Globus pallidus (tissue), 1 donor: Measurements from ENCODE around the gene BANP.
"Not testable (repeated sequence)": the region's sequence is repeated elsewhere in the genome, so short reads cannot be mapped to it uniquely, and the experiment has no call there.

Experiments
- DNase-seq: peaks from one replicate; pipeline ENCODE4 v3.0.0-alpha.2; 2015; ENCODE audit warnings: low spot score

Gene BANP

DNA sequence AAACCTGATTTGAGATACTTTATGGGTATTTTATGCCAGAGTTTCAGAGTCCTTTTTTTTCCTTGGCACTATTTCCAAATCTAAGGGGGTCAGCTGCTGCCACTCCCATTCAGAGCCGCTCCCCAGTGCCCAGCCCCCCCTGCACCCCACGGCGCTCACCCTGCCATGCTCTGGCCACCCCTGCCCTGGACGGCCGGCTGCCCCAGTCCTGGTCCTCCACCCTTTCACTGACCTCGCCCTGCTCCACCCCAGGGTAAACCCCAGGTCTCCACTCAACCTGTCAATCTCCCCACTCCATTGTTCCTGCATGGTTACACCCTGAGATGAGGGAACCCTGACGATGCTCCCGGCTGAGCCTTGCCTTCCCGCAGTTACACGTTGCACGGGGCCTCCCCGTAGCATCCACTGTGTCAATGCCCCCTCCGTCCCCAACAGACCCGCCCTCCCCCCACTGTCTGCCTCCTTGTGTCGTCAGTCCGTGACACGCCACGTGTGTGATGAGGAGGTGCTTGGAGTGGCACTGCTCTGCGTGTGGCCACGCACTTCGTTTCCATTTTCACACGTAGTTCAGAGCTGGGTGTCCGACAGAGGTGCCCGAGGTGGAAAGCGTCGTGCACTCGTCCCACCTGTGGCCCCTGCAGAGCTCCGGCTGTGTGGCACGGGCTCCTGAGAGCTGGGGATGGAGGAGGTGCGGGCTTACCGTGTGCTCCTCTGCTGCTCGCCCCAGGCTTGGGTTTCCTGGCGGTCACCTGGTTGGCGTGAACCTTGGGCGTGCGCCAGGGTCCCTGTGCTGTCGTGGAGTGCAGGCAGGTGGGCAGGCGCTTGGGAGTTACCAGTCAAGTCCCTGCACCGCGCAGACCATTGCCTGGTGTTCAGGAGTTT lies 116.5 kb downstream of the BANP start:
- no peak for DNase-seq

DNA sequence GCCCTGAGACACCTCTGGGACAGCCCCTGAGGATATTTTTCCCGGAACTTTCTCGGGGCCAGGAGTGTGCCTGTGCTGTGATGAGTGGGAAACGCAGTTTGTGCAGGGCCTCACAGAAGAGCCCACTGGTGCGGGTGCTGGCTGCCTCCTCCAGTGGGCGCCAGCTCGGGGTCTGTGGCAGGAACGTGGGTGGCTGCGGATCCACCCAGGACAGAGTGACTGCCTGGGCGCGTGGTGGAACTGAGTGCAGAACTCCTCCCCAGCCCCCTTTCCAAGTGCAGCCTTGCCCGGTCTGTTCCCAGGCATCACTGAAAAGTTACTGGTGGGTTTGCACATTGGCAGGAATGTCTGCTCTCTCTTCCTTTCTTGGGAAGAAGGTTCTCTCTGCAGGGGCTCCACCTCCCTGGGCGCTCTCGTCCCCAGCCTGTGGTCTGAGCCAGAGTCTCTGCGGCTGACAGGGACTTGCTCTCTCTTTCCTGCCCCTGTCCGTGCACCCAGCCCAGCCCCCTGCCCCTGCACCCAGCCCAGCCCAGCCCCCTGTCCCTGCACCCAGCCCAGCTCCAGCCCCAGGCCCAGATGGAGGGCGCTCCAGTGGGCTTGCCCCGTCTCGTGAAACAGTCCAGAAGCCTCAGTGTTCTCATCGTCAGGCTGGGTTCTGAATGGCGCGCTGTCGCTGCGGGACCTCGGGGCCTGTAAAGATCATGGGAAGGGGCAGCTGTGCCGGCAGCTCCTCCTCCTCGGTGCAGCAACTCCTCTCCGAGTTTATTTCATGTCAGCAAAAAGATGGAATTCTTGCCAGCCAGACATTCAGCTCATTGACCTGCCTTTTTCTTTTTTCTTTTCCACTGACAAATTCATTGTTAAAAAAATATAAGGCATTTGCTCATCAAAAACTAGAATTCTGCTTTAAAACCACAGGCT lies 117.5 kb downstream of the BANP start:
- DNase-seq = no peak

DNA sequence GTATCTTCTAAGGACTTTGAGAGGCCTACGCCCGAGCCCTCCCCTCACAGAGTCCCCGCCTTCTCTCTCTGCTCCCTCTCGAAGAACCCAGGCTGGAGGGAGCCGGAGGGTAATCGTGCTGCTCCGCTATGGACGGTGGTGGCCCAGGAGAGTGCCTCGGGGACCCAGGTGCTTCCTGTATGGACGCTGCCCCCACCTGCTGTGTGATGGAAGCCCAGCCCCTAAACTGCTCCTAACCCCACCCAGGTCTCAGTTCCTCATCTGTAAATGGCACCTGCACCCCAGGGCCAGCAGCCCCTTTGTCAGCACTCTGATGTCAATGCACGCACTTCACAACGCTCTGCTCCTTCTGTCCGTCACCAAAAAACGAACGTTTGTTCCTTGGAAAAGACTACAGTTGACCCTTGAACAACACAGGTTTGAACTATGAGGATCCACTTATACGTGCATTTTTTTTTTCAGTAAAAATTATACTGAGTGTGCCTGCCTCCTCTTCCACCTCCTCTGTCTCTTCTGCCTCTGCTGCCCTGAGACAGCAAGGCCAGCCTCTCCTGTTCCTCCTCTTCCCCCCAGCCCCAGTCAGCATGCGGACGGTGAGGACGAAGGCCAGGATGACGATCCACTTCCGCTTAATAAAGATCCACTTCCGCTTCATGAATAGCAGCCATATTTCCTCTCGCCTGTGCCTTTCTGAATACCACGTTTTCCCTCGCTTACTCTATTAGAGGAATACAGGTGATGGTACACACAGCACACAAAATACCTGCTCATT lies 118.3 kb downstream of the BANP start:
- DNase-seq = no peak

DNA sequence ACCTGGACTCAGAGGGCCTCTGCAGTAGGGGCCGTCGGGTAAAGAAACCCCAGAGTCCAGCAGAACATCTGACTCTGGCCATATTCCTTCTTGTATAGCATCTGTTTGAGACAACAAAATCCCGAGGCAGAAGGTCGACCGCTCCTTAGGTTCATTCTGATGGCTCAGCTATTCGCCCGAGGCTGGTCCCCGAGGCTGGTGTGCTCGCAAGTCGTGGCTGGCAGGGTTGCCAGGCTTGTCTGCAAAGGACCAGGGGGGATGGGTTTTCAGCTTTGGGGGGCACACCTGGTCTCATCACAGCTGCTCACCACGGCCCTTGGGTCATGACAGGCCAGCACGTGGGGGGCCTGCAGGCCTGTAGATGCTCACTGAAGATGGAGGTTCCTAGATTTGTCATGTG lies 119.1 kb downstream of the BANP start:
- no peak for DNase-seq

DNA sequence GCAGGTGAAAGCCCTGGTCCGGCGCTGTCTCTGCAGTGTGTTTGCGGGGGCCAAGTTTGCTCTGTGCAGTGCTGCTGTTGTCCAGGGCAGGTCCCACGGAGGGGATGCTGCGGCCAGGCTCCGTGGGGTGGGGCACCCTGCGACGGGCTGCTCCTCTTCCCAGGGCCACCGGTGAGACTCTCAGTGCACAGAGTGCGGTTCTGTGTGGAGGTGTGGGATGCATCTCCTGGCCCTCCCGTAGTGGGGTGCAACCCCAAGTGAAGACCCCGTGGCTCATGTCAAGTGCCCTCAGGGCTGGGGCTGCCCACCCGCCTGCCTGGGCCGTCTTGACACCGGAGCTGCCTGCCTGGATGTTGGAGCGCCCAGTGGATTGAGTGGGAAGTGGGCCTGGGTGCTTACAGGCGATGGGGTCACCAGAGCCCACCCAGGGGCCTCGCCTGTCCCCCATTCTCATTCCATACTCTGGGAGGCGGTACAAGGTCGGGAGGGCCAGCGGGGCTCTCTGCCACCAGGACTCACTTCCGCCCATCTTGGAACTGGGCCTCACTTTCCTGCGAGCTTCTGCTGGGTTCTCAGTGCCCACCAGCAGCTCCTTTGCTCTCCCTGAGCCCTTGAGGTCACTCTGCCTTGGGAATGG lies 119.9 kb downstream of the BANP start:
- DNase-seq = no peak

DNA sequence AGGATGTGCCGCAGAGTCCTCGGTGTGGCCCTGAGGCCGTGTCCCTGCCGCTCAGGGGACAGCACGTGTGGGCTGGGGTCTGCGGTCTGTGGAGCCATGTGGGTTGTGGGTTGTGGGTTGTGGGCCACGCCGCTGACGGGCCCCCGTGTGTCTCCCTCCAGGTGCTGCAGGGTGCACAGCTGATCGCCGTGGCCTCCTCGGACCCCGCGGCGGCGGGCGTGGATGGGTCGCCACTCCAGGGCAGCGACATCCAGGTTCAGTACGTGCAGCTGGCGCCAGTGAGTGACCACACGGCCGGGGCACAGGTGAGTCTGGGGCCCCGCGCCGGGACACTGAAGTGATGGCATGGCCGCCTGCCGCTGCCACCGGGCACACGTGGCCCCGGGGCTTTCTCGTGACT lies 120.7 kb downstream of the BANP start:
- no peak for DNase-seq

DNA sequence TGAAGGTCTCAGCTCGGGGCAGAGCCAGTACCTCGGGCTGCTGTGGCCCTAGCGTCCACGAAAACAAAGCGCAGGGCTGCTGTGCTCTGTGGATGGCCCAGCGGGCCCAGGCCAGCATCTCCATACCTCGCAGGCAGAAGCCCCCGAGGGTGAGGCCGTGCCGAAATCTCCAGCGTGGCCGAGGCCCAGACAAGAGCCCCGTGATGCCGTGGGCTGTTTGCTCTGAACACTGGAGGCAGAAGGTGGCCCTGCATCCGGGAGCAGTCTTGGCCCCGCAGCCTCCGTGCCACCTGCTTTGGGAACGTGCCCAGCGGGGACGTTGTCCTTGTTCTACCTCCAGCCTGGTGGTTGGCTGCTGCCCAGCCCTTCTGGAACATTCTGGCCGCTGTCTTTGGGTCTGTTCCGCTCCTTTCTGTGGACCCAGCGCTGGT lies 121.4 kb downstream of the BANP start:
- DNase-seq = no peak

DNA sequence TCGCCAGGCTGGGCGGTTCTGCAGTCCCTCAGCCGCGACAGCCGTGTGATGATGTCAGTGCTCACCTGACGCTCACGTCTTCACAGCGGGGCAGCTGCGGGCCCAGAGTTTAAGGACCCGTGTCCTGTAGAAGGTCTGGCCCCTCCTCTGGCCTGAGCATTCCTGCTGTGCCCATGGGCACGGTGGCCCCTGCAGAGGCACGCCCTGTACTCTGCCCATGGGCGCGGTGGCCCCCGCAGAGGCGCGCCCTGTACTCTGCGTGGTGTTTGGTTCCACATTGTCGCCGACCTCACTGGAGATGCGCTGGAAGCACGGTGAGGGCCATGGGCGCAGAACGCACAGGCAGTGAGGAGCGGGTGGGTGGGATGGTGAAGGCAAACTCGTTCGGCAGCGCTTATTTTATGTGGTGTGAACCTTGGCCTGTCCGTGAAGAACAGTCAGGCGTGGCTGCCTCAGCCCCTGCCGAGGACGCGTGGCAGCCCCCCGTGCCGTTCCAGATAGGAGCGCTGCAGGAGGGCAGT lies 122.0 kb downstream of the BANP start:
- no peak for DNase-seq

DNA sequence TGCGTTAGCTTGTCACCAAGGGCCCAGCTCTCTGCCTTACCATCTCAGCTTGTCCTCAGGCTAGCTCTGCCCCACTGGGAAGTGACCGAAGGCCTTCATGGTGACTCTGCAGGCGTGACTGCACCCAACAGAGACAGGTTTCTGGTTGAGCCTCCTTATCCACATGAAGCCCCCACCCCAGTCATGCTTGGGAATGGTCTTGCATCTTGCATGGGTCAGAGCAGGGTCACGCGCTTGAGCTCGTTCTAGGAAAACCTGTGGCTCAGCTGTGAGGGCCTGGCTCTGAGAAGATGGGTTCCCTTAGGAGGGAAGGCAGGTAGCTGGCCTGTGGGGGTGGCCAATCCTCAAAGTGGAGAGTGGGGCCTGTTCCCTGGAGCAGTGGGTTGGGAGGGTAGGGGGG lies 122.8 kb downstream of the BANP start:
- DNase-seq = no peak

DNA sequence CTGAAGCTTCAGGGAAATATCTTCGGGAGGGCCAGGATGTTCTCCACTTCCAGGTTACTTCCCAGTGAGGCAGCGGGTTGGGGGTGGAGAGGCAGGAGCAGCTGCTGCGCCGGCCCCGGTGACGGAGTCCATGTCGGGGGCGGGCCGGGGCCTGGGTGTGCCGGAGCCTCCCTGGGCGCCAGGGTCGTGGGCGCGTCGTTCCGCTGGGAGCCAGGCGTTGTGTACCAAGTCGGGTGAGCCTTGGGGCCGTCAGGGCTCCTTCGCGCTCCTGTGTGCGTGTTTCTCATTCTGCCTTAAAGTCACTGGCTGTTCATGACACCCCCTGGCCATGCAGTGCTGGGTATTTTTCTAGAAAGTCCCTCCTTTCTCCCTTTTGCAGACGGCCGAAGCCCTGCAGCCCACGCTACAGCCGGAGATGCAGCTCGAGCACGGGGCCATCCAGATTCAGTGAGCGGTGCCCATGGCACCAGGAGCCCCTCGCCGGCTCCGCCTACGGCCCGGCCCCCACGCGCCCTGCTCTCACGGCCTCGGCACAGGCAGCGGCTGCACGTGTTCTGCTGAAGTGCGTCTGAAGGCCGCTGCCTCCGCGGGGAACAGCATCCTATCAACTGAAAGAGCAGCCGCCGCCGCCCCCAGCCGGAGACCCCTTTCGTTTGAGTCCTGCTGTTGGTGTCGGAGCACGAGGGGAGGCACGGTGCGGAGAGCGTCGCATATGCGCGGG lies 125.1 kb downstream of the BANP start:
- DNase-seq = no peak

DNA sequence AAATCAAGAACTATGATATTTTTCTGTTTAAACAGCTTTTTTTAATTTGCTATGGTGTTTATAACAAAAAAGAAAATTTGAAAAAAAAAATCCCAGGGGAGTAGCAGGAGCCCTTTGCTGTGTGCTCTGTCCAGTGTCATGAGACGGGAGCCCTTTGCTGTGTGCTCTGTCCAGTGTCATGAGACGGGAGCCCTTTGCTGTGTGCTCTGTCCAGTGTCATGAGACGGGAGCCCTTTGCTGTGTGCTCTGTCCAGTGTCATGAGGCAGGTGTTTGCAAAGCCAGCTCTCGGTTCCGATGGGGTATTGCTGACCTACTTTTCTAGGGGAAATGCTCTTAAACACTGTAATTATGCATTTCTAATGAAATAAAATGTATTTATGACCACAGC lies 125.7 kb downstream of the BANP start:
- not testable (repeated sequence) for DNase-seq

DNA sequence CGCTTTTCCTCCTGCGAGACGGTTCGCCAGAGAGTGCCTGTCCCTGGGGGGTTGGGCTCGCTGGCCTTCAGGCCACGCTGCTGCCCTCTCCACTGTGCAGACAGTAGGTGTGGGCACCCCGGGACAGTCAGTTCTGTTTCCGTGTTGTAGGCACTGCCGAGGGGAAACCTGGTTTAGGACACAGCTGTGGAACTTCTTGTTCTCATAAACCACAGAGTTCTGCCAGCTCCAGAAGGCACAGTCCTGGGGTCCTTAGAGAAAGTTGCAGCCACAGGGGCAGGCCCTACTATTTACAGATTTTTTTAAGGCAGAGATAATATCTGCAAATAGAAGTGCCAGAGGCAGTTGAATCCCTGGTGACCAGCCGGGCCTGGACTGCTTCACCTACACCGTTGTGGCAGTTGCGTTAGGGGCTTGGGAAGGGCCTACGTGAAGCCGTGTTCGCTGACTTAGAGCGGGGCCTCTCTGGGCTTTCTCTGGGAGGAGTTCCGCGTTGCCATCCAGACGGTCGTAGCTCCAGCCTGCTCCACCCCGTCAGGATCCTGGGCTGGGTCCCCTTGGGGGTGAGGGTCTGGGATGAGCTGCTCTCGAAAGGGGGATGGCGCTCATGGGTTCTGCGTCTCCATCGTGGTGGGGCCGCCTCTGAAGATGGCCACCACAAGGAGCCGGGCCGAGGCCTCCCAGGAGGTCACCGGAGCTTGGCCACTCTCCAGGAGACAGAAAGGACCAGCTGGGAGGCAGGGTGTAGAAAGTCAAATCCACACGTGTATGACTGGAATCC lies 126.3 kb downstream of the BANP start:
- no peak for DNase-seq

DNA sequence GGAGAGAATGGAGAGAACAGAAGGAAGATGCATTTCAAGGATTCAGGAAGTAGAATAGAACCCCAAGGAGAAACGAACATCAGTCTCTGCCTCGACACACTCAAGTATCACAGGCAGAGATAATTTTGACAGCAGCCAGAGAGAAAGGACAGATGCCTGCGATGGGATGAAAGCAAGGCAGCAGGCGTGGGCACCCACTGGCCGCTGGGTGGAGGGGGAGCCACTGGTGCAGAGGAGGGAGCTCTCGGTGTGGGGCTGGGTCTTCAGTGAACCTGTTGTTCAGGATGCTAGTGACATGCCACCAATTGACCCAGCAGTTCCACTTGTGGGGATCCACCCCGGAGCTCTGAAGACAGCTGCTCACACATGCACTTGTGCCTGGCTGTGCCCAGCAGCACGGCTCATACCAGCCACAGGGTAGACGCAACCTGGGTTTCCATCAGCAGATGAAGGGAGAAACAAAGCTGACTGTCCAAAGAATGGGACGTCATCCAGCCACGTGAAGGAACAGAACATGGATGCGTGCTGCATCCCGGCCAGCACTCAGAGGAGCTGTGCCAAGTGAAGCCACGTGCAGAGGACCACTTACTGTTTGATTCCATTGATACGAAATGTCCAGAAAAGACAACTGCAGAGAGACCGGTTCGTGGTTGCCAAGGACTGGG lies 127.0 kb downstream of the BANP start:
- DNase-seq = no peak

DNA sequence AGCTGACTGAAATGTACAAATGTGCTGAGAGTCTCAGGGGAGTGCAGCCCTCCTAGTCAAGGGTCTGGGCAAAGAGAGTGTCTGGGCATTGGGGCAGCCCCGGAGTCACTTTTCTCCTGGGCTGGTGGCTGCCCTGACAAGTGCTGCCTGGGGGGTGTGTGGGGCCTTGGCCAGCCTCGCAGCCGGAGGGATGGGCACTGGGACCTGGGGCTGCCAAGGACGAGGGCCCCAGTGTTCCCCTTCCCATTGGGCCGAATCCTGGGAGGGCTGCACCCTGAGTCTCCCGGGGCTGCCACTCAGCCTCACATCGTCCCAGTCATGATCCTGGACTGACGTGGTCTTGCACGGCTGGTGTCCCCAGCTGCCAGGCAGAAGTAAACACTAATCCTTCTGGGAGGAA lies 132.3 kb downstream of the BANP start:
- no peak for DNase-seq

DNA sequence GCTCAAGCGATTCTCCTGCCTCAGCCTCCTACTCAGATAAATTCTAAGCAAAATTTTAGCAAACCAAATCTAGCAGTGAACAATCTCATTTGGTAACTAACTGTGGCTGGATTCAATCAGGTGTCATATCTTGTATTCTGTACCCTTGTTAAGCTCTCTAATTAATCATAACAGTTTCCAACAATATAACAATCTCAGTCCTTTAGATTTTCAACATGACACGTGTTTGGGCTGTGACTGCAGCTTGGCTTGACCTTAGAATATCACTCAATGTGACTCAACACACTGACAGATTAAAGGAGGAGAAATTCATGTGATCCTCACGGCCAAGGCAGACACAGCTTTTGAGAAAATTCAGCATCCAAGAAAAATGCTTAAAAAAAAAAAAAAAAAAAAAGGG lies 133.6 kb downstream of the BANP start:
- no peak for DNase-seq

DNA sequence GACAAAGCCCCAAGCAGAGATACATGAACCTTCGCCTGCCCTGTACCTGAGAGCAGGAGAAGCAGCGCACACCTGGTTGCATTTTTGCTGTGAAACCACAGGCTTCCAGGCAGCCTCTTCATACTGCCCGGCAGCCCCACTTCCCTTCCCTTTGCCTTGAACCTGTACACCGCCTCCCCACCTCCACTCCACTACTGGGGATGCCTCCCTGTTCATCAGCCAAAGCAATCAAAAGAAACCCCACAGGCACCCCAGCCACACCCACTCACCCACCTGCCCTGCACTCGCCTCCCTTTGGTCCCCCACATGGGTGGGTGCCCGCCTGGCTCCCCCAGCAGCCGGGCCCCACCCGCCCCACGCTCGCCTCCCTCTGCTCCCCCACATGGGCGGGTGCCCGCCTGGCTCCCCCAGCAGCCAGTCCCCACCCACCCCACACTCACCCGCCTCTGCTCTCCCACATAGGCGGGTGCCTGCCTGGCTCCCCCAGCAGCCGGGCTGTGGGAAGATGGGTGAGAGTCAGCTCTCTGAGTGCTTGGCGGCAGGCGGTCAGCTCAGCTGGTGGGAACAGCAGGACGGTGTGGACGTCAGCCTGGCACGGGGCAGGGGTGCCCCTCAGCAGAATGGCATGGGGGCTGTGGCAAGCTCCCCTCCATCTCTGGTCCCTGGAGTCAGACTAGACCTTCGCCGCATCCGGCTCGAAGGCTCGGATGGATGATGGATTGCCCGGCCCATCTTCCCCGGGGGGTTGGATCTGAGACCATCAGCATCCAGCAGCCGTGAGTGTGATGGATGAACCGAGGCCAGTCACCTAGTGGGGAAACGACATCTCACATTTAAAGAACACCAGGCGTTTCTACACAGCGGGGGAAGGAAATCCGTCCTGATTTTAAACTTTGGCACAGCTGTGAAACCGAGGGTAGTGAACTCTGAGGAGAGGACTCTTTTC lies 135.6 kb downstream of the BANP start:
- DNase-seq = no peak

DNA sequence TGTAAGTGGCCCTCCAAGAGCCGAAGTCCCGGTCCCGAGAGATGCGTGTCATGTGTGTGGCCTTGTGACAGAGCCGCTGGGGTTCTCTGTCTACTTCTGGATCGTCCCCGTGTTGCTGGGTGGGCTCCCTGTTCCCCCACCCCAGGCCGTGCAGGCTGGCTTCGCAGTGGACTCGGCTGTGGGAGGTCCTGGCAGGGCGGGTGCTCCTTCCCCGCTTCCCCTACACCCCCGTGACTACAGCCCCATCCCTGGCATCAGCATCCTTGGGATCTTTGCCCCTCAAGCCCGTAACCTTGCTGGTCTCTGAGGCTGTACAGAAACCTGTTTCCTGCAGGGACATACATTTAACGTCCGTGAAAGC lies 136.3 kb downstream of the BANP start:
- DNase-seq = no peak

DNA sequence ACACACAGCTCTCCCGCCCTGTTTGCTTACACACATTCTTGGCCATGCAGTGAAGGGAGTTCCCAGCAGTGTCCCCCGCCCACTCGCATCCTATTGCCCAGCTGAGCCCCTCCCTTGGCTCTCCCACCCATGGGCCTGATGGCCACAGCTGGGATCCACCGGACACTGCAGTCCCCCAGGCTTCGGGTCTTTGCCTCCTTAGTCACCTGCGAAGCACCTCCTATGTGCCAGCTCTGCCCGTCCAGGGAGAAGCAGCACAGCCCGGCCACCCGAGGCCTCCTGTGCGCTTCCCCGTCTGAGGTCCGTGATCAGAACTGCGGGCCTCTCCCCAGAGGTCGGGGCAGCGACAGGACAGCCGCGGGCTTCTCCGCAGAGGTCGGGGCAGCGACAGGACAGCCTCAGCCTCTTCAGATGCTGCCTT lies 136.9 kb downstream of the BANP start:
- no peak for DNase-seq
